NCI-H774 (cell line): Measurements from ENCODE around the gene SH3BP5L.

Source experiments
- DNase-seq: peaks from one replicate; lab custom pipeline; 2025; lab: John Stamatoyannopoulos, UW

The SH3BP5L gene

GRCh38 chr1:248825909-248826760, at the start of gene SH3BP5L:
SH3BP5L (minus strand) TSS chr1:248825915; CDS start chr1:248824935, 980 bp downstream.
- DNase-seq: peak; percentile 93

GRCh38 chr1:248873993-248874533, 48.3 kb upstream of the SH3BP5L start:
- DNase-seq: peak; percentile 89

- DNase-seq: peak; percentile 94
These were observed 47.8 kb upstream of the SH3BP5L start for GRCh38 chr1:248873409-248873992.

GRCh38 chr1:248872752-248873408, 47.2 kb upstream of the SH3BP5L start:
- peak; percentile 69 for DNase-seq

GRCh38 chr1:248871837-248872401, 46.2 kb upstream of the SH3BP5L start:
- DNase-seq: no peak

GRCh38 chr1:248862998-248863881, 37.5 kb upstream of the SH3BP5L start:
- DNase-seq: peak; percentile 82

- no peak for DNase-seq
These were observed 36.9 kb upstream of the SH3BP5L start for GRCh38 chr1:248862695-248862997.

GRCh38 chr1:248861616-248862015, 35.9 kb upstream of the SH3BP5L start:
- no peak for DNase-seq

- no peak for DNase-seq
These were observed 34.3 kb upstream of the SH3BP5L start for GRCh38 chr1:248860007-248860406.

- peak; percentile 96 for DNase-seq
These were observed 33.5 kb upstream of the SH3BP5L start, which contains the start of gene ZNF692 for GRCh38 chr1:248858891-248859889. ZNF692 (minus strand) TSS chr1:248859085; CDS start chr1:248858309, 776 bp downstream.

GRCh38 chr1:248858096-248858890, 32.6 kb upstream of the SH3BP5L start:
- peak; percentile 77 for DNase-seq

GRCh38 chr1:248857749-248858095, 32.0 kb upstream of the SH3BP5L start:
- DNase-seq: no peak

- no peak for DNase-seq
These were observed 31.5 kb upstream of the SH3BP5L start for GRCh38 chr1:248857201-248857600.

- no peak for DNase-seq
These were observed 30.5 kb upstream of the SH3BP5L start for GRCh38 chr1:248856176-248856575.

- no peak for DNase-seq
These were observed 29.9 kb upstream of the SH3BP5L start for GRCh38 chr1:248855580-248855979.

GRCh38 chr1:248853663-248854375, 28.1 kb upstream of the SH3BP5L start:
- no peak for DNase-seq

GRCh38 chr1:248852481-248853405, 27.0 kb upstream of the SH3BP5L start:
- no peak for DNase-seq

GRCh38 chr1:248851390-248851789, 25.7 kb upstream of the SH3BP5L start:
- no peak for DNase-seq
